NT2/D1 (cell line): ENCODE results near the gene GRAMD2B.
"Not testable (repeated sequence)": the region's sequence is repeated elsewhere in the genome, so short reads cannot be mapped to it uniquely, and the experiment has no call there.

Source experiments
- DNase-seq: peaks from one replicate; pipeline ENCODE4 v3.0.0-alpha.2; 2011; ENCODE audit warnings: low read depth, low spot score
- H3K27me3 ChIP-seq: 2 replicates; pipeline ENCODE4 v1.6.0; 2011; ENCODE audit warnings: mild to moderate bottlenecking; ENCODE audit not compliant: insufficient read length, insufficient read depth
- H3K36me3 ChIP-seq: 2 replicates; pipeline ENCODE4 v1.6.1; 2011; ENCODE audit warnings: mild to moderate bottlenecking, low read length, mixed read lengths; ENCODE audit not compliant: insufficient read depth, insufficient read length
- H3K4me1 ChIP-seq: 2 replicates; pipeline ENCODE4 v1.5.1; 2011; ENCODE audit not compliant: insufficient read depth, insufficient read length
- H3K4me3 ChIP-seq: 2 replicates; pipeline ENCODE4 v1.5.1; 2011; ENCODE audit warnings: low read depth; ENCODE audit not compliant: insufficient read length
- H3K9ac ChIP-seq: 2 replicates; pipeline ENCODE4 v1.6.0; 2011; ENCODE audit warnings: low read depth; ENCODE audit not compliant: insufficient read length
- H3K9me3 ChIP-seq: 2 replicates; pipeline ENCODE4 v1.5.1; 2011; ENCODE audit warnings: mild to moderate bottlenecking, low read length; ENCODE audit not compliant: insufficient read depth
- SUZ12 ChIP-seq: IDR thresholded peaks from 2 replicates; pipeline ENCODE4 v1.6.1; 2011; ENCODE audit not compliant: insufficient read length, insufficient read depth; ENCODE audit errors: extremely low read depth
- YY1 ChIP-seq: IDR thresholded peaks from 2 replicates; pipeline ENCODE4 v1.6.1; 2011; ENCODE audit not compliant: insufficient read length, insufficient read depth
- ZNF274 ChIP-seq: IDR thresholded peaks from 2 replicates; pipeline ENCODE4 v1.6.1; 2011; ENCODE audit warnings: mild to moderate bottlenecking, low read depth, low read length

Gene GRAMD2B

DNA sequence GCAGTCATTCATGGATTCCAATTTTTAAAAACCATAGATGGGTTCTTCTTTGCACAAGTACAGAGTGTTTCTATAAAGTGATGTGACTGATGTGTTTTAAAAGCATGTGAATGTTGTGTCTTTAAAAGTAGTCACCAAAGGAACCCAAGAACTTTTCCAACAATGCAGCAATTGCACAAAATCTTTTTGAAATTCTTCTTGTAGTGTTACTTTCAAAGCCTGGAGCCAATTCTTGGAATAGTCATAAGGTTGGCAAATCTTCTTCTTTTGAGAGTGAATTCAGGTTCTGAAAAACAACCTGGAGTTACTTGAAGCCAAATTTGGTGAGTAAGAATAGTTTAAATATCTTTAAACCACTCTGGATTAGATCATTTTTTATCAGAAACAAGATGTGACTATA, 10.5 kb downstream of the GRAMD2B start:
- no peaks in the 10 kb centered on the region for H3K27me3 ChIP-seq
- TF ChIP-seq YY1 (no peak), ZNF274 (no peak), SUZ12 (no peak)
- H3K9ac ChIP-seq: no peak overlapping the region
- no peaks in the 10 kb centered on the region for H3K4me1 ChIP-seq
- DNase-seq: no peak
- no peaks in the 10 kb centered on the region for H3K9me3 ChIP-seq
- no peaks in the 10 kb centered on the region for H3K36me3 ChIP-seq
- no peak overlapping the region for H3K4me3 ChIP-seq

DNA sequence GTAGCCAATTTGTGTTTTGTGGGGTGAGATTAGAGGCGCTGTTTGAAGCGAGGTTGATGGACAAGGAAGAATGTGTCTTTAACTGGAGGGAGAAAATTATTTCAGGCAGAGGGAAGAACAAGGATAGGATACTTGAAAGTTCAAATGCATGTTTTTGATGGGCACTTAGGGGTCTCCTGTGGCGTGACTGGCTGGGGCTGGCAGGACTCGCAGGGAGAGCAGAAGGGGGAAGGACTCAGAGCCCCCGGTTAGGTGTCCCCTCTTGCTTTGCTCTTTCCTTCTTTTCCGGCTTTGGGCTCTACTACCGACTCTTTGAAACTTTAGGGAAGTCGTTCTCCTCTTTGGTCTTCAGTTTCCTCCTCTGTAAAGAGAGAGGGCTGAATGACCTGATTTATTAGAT, 12.1 kb downstream of the GRAMD2B start:
- H3K4me1 ChIP-seq: no peaks in the 10 kb centered on the region
- H3K9me3 ChIP-seq: no peaks in the 10 kb centered on the region
- no peaks in the 10 kb centered on the region for H3K36me3 ChIP-seq
- DNase-seq: no peak
- TF ChIP-seq SUZ12: no peak
- TF ChIP-seq ZNF274: no peak
- TF ChIP-seq YY1: no peak
- no peaks in the 10 kb centered on the region for H3K27me3 ChIP-seq
- no peak overlapping the region for H3K9ac ChIP-seq
- H3K4me3 ChIP-seq: no peak overlapping the region

DNA sequence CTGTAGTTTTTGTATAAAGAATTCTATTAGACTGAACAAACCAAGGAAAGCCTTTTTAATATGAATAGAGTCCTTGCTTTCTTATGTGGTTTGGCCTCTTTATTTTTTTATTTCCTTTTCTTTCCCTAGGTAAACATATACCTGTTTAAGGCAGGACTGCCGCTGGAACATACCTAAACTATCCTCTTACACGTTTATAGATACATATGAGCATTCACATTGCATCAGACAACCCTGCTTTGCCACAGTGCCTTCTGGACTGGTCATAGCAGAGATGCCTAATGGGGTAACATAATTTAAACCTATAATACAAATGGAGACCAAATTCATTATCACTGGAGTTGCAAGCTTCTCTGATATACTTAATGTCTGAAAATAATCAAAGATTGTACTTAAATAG, 12.5 kb downstream of the GRAMD2B start:
- H3K4me3 ChIP-seq: no peak overlapping the region
- no peaks in the 10 kb centered on the region for H3K27me3 ChIP-seq
- no peak overlapping the region for H3K9ac ChIP-seq
- no peaks in the 10 kb centered on the region for H3K9me3 ChIP-seq
- DNase-seq: no peak
- no peaks in the 10 kb centered on the region for H3K36me3 ChIP-seq
- H3K4me1 ChIP-seq: no peaks in the 10 kb centered on the region
- TF ChIP-seq ZNF274 (no peak), YY1 (no peak), SUZ12 (no peak)

DNA sequence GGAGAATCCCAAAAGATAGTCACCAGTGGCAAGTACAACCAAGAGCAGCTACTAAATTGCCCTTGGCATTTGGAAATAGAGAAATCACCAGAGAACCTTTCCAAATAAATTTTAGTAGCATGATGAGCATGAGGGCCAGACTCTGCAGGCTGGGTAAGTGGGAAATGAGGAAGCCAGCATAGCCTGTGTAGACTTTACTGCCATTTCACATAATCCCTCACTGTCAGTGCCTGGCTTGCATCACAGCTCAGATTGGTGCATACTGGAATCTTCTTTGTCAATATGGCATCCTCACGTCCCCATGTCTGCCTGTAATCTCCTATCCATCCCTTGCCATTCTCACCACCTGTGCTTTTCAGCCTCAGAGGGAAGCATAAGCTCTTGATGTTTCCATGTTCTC, 14.5 kb downstream of the GRAMD2B start:
- no peak for TF ChIP-seq ZNF274
- no peak for TF ChIP-seq SUZ12
- TF ChIP-seq YY1: no peak
- no peaks in the 10 kb centered on the region for H3K36me3 ChIP-seq
- H3K9me3 ChIP-seq: no peaks in the 10 kb centered on the region
- no peaks in the 10 kb centered on the region for H3K4me1 ChIP-seq
- H3K9ac ChIP-seq: no peak overlapping the region
- H3K4me3 ChIP-seq: no peak overlapping the region
- no peak for DNase-seq
- no peaks in the 10 kb centered on the region for H3K27me3 ChIP-seq

DNA sequence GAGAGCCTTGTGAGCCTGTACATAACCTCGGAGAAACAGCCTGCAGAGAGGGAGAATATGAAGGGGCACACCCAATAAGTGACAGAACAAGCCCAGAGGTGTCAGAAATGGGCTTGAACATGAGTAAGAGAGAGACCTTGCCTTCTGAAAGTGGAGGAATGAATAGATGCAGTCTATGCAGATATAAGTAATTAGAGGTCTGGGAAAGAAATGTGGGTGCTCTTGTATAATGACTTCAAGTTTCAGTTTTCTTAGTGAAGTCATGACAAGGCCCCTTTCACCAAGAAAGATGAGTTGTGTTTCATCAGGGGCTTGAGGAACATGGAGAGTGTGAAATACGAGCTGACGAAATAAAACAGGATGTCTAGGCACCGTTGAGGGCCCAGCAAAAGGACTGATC, 15.1 kb downstream of the GRAMD2B start:
- Histone ChIP-seq H3K27me3 (no peaks in the 10 kb centered on the region), H3K9me3 (no peaks in the 10 kb centered on the region), H3K4me1 (no peaks in the 10 kb centered on the region), H3K9ac (no peak overlapping the region), H3K36me3 (no peaks in the 10 kb centered on the region), H3K4me3 (no peak overlapping the region)
- TF ChIP-seq ZNF274 (no peak), SUZ12 (no peak), YY1 (no peak)
- DNase-seq: no peak

DNA sequence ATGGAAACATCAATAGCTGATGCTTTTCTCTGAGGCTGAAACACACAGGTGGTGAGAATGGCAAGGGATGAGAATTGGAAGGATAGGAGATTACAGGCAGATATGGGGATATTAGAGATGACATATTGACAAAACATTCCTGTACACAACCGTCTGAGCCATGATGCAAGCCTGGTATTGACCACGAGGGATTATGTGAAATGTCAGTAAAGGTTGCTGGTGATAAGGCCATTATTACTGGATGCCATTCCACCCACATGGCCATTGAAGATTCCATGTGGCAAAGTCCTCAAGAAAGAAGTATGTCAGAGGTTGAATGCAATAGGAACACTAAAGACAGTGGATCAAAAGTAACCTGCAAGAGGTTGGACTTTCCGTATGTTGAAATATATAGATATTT, 15.7 kb downstream of the GRAMD2B start:
- no peak for DNase-seq
- H3K4me1 ChIP-seq: no peaks in the 10 kb centered on the region
- no peak overlapping the region for H3K9ac ChIP-seq
- H3K36me3 ChIP-seq: no peaks in the 10 kb centered on the region
- H3K27me3 ChIP-seq: no peaks in the 10 kb centered on the region
- no peaks in the 10 kb centered on the region for H3K9me3 ChIP-seq
- H3K4me3 ChIP-seq: no peak overlapping the region
- TF ChIP-seq SUZ12: no peak
- TF ChIP-seq ZNF274: no peak
- TF ChIP-seq YY1: no peak

DNA sequence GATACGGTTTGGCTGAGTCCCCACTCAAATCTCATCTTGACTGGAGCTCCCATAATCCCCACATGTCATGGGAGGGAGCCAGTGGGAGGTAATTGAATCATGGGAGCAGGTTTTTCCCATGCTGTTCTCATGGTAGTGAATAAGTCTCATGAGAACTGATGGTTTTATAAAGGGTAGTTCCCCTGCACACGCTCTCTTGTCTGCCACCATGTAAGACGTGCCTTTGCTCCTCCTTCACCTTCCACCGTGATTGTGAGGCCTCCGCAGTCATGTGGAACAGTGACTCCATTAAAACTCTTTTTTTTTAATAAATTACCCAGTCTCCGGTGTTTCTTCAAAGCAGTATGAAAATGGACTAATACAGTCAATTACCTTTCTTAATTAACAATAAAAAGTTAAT, 16.5 kb downstream of the GRAMD2B start:
- H3K36me3 ChIP-seq, H3K4me1 ChIP-seq: not testable (repeated sequence)

DNA sequence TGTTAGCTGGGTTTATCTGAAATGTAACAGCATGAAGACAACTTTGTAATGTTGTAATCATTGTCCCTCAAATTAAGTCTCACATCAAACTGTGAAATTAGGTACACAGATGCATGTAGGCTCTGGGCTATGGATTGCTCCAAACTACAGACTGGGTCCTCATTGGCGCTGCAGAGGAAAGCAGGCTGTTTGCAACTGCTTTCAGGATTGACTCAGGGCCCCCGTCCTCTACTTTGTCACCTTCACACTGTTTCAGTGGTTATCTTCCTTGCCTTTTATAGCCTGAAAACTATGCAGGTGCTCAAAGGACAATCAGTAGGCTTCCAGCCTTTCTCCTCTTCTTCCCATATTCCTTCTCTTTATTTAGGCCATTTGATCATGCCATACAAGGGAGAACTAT, 18.0 kb downstream of the GRAMD2B start:
- H3K4me1 ChIP-seq: no peaks in the 10 kb centered on the region
- H3K36me3 ChIP-seq: no peaks in the 10 kb centered on the region
- H3K27me3 ChIP-seq: no peaks in the 10 kb centered on the region
- no peak overlapping the region for H3K9ac ChIP-seq
- H3K9me3 ChIP-seq: no peaks in the 10 kb centered on the region
- no peak for DNase-seq
- TF ChIP-seq SUZ12 (no peak), YY1 (no peak), ZNF274 (no peak)
- no peak overlapping the region for H3K4me3 ChIP-seq

More for the DNA sequence above, 16.5 kb downstream of the GRAMD2B start:
- not testable (repeated sequence) for H3K9ac ChIP-seq, H3K9me3 ChIP-seq, DNase-seq, H3K27me3 ChIP-seq, H3K4me3 ChIP-seq
